ENCODE data around the gene MCUB.
A peak's percentile ranks its signal among the peaks of the same experiment; 100 is the strongest.
"Not testable (repeated sequence)": the region's sequence is repeated elsewhere in the genome, so short reads cannot be mapped to it uniquely, and the experiment has no call there.

The MCUB gene

DNA sequence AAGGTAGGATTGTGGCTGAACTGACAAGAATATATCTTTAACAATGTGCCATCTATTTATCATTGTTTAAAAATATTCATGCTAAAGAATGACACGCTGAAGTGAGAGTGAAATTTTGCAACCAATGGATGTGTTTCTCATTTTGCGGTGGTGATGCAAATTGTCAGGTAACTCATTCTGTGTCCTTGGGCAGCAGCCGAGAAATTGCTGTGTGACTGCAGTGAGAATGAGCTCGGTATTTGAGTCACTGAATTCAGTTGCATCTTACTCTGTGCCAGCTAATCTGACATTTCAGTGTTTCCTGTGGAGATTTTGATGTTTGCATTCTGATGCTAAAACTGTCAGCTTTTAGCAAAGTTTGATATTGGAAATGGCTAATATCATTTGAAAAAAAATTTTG lies 28.1 kb downstream of the MCUB start:
- FAIRE-seq: no peak

DNA sequence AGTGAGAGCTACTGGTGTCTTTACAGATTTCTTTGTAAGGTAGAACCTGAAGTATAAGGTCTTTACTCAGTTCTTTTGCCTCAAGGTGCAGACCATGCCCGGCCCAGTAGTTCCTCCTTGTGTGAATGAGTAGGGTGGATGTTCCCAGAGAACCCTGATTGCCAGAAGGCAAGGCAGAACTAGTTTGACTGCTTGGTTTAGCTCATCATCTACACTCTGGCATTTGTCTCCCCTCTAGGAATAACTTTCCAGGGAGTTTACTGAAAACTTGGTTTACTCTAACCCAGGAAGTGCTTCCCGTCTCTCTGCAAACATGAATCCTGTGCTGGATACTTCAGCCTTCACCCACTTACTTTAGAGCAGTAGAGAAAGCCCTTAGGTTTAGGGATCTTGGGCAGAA lies 29.1 kb downstream of the MCUB start:
- no peak for FAIRE-seq

DNA sequence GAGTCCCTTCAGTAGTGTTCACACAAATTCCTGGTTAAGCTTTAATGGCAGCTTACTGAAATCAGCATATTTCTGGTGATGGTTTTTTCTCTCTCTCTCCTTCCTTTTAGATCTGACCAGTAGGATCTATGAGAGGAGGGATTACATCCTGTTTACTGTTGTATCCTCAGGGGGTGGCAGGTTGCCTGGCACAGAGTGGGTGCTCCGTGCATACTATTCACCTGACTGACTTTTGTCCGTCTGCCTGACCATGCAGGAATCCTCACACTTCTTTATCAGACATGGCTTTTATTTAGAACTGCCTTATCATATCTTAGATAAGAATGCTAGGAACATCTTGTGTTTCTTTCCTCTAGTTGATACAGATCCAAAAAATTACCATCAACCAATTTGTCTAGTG lies 29.6 kb downstream of the MCUB start:
- peak; percentile 66 for FAIRE-seq

DNA sequence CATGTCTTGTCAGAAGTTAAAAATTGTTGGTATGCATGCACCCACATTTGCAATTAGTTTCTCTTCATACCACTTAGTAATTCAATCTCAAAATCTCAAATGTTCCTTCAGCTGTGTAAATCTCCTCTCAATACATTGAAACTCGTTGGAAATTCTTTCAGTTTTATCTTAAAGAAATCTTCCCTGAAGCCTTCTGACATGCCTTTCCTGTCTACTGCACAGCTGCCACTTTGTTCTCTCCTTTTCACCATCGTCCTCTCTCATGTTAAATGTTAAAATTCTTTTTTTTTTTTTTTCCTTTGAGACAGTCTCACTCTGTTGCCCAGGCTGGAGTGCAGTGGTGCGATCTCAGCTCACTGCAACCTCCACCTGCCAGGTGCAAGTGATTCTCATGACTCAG lies 30.9 kb downstream of the MCUB start:
- no peak for FAIRE-seq

- no peak for FAIRE-seq
Measured at GRCh38 chr4:109592367-109592766, 32.3 kb downstream of the MCUB start.

GRCh38 chr4:109595123-109595522 lies 35.1 kb downstream of the MCUB start:
- FAIRE-seq: peak; percentile 24

DNA sequence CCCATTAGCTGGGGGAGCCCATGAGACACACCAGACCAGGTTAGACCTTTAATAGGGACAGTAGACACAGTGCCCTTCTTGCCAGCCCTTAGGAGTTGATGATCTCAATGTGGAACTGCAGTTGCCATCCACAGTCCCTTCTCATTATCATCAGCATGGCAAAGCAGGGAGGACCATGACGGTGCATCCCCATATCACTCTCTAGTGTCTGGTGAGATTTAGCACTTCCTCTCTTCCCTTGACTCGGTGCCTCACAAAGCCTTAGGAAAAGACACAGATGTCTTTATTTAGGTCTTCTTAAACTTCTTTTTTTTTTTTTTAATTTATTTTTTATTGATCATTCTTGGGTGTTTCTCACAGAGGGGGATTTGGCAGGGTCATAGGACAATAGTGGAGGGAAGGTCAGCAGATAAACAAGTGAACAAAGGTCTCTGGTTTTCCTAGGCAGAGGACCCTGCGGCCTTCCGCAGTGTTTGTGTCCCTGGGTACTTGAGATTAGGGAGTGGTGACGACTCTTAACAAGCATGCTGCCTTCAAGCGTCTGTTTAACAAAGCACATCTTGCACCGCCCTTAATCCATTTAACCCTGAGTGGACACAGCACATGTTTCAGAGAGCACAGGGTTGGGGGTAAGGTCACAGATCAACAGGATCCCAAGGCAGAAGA lies 36.5 kb downstream of the MCUB start:
- FAIRE-seq: not testable (repeated sequence)

- no peak for FAIRE-seq
Measured at GRCh38 chr4:109599046-109599652, 39.1 kb downstream of the MCUB start.

DNA sequence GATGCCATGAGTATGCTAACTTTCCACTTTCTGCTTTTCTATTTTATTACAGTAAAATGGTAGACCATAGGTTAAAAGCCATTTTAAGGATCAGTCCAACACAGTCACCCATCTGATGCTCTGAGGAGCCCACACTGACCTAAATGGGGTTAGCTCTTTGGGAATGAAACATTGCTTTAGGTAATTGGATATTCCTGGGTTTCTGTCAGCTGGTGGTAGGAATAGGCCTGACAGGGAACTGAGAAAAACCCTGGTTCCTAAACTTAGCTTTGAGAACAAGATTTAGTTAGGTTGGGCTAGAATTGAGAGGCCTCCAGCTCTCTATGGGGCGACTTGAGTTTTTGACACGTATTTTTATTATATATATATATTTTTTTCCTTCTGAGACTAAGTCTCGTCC lies 40.4 kb downstream of the MCUB start:
- FAIRE-seq: no peak

DNA sequence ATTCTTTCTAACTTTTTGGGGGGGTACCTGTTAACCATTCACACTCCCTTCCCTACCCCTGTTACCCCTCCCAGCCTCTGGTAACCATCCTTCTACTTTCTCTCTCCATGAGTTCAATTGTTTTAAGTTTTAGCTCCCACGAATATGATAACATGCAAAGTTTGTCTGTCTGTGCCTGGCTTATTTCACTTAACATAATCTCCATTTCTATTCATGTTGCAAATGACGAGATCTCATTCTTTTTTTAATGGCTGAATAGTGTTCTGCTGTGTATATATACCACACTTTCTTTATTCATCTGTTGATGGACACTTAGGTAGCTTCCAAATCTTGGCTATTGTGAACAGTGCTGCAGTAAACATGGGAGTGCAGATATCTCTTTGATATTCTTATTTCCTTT lies 41.3 kb downstream of the MCUB start:
- FAIRE-seq: no peak

GRCh38 chr4:109607976-109608375 lies 47.9 kb downstream of the MCUB start:
- no peak for FAIRE-seq

DNA sequence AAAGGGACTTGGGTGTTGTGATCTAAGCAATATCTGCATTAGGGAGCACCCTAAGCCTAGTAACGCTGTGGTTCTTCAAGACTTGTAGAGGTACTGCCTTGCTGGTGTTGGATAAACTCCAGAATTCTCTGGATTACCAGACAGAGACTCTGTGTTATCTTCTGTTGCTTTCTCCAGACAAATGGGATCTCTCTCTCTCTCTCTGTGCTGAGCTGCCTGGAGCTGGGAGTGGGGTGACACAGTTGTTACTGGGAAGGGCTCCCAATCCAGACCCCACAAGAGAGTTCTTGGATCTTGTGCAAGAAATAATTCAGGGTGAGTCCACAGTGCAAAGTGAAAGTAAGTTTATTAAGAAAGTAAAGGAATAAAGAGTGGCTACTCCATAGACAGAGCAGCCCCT lies 48.8 kb downstream of the MCUB start:
- FAIRE-seq: no peak

DNA sequence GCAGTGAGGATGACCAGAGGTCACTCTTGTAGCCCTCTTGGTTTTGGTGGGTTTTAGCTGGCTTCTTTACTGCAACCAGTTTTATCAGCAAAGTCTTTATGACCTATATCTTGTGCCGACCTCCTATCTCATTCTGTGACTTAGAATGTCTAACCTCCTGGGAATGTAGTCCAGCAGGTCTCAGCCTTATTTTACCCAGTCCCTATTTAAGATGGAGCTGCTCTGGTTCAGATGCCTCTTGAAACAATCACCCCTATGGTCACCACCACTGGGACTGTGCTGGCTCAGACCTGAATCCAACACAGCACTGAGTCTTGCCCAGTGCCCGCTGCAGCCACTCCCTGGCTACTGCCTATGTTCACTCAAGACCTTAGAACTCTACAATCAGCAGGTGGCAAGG lies 49.4 kb downstream of the MCUB start:
- no peak for FAIRE-seq

DNA sequence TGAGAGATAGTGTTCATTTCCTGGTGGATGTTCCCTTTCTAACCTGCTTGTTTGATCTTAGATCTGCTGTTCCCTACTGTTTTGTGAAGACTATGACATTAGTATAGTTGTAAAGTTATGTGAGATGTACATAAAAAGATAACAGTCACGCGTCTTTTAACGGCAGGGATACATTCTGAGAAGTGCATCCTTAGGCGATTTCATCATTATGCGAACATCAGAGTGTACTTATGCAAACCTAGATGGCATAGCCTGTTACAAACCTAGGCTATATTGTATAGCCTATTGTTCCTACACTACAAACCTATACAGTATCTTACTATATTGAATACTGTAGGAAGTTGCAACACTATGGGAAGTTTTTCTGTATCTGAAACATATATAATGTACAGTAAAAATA lies 50.4 kb downstream of the MCUB start:
- no peak for FAIRE-seq

GRCh38 chr4:109611045-109611646 lies 51.1 kb downstream of the MCUB start:
- FAIRE-seq: no peak

DNA sequence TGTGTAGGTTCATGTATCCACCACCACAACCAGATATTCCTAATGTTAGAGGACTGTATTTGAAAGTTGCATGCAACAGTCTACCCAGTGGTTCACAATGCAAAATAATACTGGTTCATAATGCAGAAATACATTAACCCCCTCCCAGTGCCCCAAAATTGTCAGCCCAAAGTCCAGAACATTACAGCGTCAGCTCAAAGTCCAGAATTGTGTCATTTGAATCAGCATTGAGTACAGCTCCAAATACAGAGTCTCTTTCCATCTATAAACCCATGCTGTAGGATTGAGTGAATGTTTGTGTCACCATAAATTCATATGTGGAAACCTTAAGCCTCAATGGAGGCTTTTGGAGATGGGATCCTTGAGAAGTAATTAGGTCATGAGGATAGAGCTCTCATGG lies 54.0 kb downstream of the MCUB start:
- no peak for FAIRE-seq

DNA sequence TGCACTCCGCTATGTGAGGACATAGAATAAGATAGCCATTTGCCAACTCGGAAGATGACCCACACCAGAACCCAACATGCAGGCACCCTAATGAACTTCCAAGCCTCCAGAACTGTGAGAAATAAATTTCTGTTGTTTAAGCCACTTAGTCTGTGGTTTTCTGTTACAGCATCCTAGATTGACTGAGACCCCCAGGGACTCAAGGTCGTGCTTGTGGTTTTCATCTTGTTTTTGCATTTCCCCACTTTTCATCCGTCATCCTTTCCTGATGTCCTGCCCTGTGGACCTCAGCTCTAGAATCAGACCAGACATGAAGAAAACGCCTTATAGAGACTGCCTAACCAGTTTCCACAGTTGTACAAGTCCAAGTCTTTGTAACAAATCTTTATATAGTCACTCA lies 54.4 kb downstream of the MCUB start:
- no peak for FAIRE-seq

DNA sequence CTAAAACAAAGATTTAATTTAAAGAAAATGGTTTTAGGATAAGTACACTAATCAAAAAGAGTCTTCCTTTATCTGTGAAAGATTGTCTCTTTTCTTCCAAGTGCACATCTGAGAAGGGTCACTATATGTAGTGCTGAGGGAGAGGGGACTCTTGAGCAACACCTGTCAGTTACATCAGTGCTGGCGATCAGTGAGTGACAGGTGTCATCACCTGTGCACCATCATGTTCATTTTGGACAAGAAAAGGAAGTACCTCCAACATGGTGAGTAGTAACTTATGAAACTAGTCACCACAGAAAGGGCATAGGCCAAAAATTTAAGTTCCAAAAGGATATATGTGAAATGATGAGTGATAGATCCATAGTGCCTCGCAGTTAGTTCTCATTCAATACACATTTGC lies 55.7 kb downstream of the MCUB start:
- FAIRE-seq: no peak

DNA sequence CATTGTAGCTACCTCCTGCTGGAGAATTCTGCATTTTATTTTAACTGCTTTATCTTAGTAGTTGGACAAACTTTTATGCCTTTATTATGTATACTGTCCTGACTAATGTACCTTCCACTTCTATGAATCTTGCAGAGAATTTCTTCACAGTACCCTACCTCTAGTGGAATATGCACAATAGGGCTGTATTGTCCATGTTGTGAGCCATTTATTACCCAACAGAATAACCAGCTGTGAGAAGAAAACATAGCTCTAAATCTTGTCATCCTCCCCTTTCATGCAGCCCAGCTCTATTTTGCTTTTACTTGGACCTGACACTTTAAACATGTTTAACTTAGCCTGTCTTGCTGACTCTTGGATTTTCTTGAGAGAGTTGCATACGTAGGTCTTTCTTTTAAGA lies 56.2 kb downstream of the MCUB start:
- FAIRE-seq: no peak

DNA sequence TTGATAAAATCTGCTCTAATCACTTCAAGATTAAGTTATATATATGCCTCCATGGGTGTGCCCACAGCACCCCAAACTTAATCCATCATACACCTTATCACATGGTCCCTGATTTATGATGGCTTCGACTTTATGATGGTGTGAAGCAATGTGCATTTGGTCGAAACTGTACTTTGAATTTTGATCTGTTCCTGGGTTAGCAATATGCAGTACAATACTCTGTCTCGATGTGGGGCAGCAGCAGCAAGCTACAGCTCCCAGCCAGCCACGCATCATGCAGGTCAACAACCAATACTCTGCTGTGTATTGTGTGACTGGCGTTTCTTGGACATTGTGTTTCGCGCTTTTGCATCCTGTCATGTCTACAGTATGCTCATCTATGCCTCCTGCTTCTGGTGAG lies 62.6 kb downstream of the MCUB start:
- FAIRE-seq: no peak

DNA sequence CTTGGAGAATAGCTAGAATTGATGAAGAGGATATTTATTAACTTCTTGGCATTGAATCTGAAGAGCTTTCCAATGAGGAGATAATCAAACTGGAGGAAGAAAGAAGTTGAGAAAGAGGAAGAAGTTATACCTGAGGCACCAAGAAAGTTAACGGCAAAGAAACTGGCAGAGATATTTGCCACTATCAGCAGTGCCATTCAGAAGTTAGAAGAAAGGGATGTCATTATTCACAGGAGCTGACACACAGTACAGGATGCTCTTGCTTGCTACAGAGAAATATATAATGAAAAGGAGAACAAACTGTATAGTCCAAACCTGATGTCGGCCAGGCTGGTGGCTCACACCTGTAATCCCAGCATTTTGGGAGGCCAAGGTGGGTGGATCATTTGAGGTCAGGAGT lies 64.5 kb downstream of the MCUB start:
- FAIRE-seq: no peak

GRCh38 chr4:109627361-109627760 lies 67.3 kb downstream of the MCUB start:
- FAIRE-seq: no peak

- FAIRE-seq: no peak
Measured at GRCh38 chr4:109629775-109630174, 69.7 kb downstream of the MCUB start.

GRCh38 chr4:109631532-109632108 lies 71.6 kb downstream of the MCUB start:
- FAIRE-seq: peak; percentile 53
